GM19468 (cell line): ENCODE data around the gene DNAH9.

ENCODE experiments used
- ATAC-seq: cut with Tn5 transposase; IDR thresholded peaks from one replicate; pipeline ENCODE4 v1.9.1; 2021; ENCODE audit warnings: mild to moderate bottlenecking, moderate library complexity, moderate number of reproducible peaks; ENCODE audit not compliant: unreplicated experiment; ENCODE audit errors: extremely low read depth

DNAH9 gene

GRCh38 chr17:11645426-11645825 is 47.2 kb downstream of the DNAH9 start:
- no peak for ATAC-seq

GRCh38 chr17:11651089-11651488 is 52.8 kb downstream of the DNAH9 start:
- ATAC-seq: no peak

GRCh38 chr17:11668618-11669017 is 70.3 kb downstream of the DNAH9 start:
- ATAC-seq: no peak

- ATAC-seq: no peak
These were observed 72.9 kb downstream of the DNAH9 start for GRCh38 chr17:11671126-11671525.

- ATAC-seq: no peak
These were observed 84.4 kb downstream of the DNAH9 start for GRCh38 chr17:11682646-11683045.

GRCh38 chr17:11690681-11691080 is 92.4 kb downstream of the DNAH9 start:
- ATAC-seq: no peak

- ATAC-seq: no peak
These were observed 94.4 kb downstream of the DNAH9 start for GRCh38 chr17:11692688-11693087.

GRCh38 chr17:11693284-11693683 is 95.0 kb downstream of the DNAH9 start:
- ATAC-seq: no peak

GRCh38 chr17:11700668-11701067 is 102.4 kb downstream of the DNAH9 start:
- ATAC-seq: no peak

- no peak for ATAC-seq
These were observed 103.6 kb downstream of the DNAH9 start for GRCh38 chr17:11701911-11702310.

- ATAC-seq: no peak
These were observed 105.8 kb downstream of the DNAH9 start for GRCh38 chr17:11704041-11704440.

- ATAC-seq: no peak
These were observed 106.8 kb downstream of the DNAH9 start for GRCh38 chr17:11705111-11705510.

- no peak for ATAC-seq
These were observed 109.3 kb downstream of the DNAH9 start for GRCh38 chr17:11707586-11707985.

GRCh38 chr17:11712456-11712855 is 114.2 kb downstream of the DNAH9 start:
- no peak for ATAC-seq

GRCh38 chr17:11719203-11719602 is 120.9 kb downstream of the DNAH9 start:
- no peak for ATAC-seq

- ATAC-seq: no peak
These were observed 121.6 kb downstream of the DNAH9 start for GRCh38 chr17:11719856-11720255.

- ATAC-seq: no peak
These were observed 122.5 kb downstream of the DNAH9 start for GRCh38 chr17:11720816-11721215.

GRCh38 chr17:11730747-11731146 is 132.5 kb downstream of the DNAH9 start:
- ATAC-seq: no peak

- ATAC-seq: no peak
These were observed 138.5 kb downstream of the DNAH9 start for GRCh38 chr17:11736613-11737312.

- no peak for ATAC-seq
These were observed 139.0 kb downstream of the DNAH9 start for GRCh38 chr17:11737313-11737679.

- ATAC-seq: no peak
These were observed 139.9 kb downstream of the DNAH9 start for GRCh38 chr17:11738151-11738550.

GRCh38 chr17:11739351-11739750 is 141.1 kb downstream of the DNAH9 start:
- ATAC-seq: no peak

- ATAC-seq: no peak
These were observed 141.6 kb downstream of the DNAH9 start for GRCh38 chr17:11739848-11740247.
